Endothelial cell of hepatic sinusoid (primary cell): ENCODE measurements around the gene TMA7.

ENCODE experiments used
- in situ Hi-C: cut with HindIII; loops from 2 replicates; pipeline ENCODE4 v1.10.0; 2017; ENCODE audit warnings: low sequenced_read_pairs

TMA7 gene

DNA sequence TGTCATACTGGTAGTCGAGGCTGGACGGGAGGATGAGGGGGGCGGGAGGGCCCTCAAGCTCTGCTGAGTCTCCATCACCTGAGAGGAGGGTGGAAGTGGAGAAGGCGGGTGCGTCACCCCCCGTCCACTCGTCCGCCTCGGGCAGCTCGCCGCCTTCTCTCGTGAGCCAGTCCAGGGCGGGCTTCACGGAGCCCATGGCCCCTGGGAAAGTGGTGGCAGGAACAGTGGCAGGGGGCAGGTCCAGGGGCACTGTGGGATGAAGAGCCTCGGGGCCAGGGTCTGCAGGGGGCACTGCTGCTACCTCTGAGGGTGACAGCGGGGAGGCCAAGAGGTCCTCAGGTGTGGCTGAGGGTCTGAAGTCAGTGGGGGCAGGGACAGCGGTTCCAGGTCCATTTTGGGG is 20.5 kb upstream of the TMA7 start:
- in situ Hi-C loops = loop anchor here (10.0 kb wide), 1 partner anchor 145 kb away; no protein-coding TSS in a partner anchor

DNA sequence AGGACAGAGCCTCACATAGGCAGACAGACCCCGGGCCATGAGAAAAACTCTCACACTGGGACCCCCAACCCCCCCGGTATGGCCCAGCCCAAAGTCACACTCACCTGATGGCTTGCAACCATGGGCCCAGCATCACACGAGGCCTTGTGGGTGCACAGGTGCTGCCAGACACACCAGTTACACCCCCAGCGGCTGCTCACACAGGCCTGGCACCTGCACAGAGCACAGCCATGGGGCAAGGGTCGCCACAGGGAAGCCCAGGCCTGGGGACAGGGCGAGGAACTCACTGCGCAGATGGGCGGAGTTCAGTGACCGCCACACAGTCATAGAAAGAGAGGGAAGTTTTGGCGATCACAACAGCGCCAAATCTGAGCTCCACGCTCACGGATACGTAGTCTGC is 19.5 kb upstream of the TMA7 start:
- in situ Hi-C loops = no loop called here

DNA sequence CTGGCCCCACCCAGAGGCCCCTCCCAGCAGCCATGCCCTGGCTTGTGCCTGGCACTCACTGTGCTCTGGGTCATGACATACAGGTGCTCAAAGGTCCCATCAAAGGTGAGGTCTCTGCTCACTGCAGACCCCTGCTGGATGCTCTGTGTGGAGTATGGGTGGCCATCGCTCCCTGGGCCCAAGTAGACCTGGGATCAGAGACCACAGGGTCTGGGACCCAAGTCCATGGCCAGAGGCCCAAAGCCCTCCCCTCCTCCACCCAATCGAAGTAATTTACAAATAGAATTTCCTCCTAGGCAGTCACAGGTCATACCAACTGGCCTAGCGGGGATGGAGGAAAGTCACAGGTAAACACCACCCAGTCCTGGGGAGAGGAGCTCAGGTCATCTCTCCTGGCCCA is 17.8 kb upstream of the TMA7 start:
- in situ Hi-C loops = no loop called here

DNA sequence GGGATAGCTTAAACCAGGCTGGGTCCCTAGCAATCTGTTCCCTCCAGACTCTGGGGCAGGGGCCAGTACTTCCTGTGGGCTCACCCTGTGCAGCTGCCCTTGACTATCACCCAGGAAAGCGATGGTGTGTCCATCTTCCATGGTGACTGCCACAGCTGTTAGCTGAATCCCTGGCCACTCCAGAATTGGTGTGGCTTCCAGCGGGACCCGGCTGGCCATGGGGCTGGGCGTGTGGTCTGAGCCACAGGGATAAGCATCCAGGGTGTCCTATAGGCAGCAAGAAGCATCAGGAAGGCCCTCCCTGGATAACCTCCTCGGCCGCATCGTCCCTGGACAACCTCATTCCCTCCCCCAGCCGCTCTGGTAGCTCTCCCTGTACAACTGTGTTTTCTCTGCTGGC is 17.4 kb upstream of the TMA7 start:
- in situ Hi-C loops = no loop called here

DNA sequence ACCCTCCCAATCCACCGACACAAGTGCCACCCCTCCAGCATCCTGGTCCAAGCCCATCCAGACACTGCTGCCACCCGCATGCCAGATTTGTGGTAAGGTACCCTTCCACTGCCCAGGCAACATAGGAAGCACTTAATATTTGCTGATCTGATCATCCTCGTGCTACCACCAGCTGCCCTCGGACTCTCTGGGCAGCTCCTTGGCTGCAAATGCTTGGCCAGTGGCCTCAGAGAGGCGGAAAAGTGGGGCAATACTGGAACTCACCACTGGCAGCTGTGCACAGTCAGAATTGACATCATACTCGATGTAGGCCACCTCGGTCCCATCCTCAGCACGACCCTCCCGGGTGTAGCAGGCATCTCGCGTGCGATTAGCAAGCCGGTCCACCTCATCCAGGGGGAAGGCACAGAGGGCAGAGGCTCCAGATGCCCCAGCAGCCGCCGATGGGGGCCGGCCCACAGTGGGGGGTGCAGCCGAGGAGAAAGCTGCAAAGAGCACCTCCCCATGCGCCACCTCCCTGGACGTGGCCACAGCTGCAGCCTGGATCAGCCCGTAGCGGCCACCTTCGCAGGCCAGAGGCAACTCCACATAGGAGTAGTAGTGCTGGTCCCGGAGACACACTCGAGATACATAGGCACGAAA is 16.7 kb upstream of the TMA7 start:
- in situ Hi-C loops = no loop called here

DNA sequence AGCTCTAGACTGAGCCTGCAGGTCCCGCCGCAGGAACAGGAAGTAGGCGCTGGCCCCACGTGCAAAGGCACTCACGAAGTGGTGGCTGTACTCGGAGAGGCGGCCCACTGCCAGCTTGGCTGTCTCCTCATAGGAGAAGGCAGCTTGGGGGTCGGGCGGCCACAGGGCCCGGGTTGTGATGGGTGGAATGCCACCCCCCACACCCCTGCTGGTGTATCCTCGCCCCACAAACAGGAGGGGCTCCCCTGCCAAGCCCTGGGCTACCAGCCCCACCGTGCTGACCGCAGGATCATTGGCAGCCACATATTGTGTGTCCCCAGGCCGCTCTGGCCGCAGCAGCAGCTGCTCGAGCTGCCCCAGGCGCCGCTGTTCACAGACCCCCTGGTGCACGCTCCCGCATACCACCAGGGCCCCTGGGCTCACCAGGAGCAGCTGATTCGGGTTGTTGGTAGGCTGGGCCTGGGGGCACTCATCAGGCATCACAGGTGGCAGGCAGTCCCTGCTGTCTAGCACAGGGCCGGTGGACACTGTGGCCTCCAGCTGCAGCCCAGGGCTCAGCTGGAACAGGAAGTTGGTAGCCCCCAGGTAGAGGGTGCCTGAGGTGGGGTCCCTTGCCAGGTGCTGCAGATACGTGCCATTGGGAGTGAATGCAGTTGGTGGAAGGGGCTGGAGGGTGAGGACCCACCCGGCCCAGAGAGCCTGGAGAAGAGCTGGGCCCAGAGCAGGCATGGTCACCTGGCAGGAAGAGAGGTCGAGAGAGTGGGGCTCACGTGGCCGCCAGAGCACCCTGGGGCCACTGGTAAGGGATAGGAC is 16.0 kb upstream of the TMA7 start:
- in situ Hi-C loops = no loop called here

DNA sequence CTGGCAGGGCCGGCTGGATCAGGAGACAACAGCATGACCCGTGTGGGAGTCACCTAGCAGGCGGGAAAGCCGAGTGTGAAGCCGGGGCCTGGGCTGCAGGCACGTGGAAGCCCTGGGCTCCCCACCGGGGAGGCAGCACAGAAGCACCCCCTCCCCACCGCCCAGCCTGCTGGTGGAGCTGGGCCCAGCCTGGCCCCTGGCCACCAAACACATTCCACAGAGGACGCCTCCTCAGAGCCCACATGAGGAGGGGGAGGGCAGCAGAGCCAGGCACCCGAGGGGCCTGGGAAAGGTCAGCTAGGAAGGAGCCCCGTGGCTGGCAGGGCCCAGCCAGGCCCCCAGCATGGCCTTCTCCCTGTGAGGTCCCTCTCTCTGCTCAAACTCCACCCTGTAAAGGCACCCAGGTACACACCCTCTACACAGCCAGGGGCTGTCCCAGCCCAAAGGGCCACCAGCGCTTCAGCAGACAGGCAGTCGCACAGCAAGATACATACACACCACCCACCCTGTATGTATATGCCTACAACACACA is 14.7 kb upstream of the TMA7 start:
- in situ Hi-C loops = no loop called here

DNA sequence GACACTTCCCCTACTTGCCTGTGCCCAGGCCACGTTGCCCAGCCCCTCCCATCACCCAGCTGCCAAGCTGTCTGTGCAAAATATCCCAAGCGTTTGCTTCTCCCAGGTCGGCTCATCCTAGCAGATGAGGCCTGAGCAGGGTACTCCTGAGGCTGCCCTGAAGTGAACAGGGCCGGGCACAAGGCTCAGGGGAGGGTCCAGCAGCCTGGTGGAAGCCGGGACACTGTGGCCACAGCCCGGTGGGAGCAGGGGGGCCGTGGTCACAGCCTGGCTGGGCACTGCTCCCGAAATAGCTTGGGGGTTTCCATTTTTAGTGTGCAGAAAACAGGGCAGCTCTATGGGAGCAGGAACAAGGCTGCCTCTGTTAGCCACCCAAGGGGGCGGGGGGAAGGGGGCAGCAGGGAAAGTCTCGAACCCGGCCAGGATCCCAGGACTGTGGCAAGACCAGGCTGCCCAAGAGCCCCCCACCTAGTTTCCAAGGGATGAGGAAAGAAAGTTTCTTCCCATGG is 13.6 kb upstream of the TMA7 start:
- in situ Hi-C loops = no loop called here

DNA sequence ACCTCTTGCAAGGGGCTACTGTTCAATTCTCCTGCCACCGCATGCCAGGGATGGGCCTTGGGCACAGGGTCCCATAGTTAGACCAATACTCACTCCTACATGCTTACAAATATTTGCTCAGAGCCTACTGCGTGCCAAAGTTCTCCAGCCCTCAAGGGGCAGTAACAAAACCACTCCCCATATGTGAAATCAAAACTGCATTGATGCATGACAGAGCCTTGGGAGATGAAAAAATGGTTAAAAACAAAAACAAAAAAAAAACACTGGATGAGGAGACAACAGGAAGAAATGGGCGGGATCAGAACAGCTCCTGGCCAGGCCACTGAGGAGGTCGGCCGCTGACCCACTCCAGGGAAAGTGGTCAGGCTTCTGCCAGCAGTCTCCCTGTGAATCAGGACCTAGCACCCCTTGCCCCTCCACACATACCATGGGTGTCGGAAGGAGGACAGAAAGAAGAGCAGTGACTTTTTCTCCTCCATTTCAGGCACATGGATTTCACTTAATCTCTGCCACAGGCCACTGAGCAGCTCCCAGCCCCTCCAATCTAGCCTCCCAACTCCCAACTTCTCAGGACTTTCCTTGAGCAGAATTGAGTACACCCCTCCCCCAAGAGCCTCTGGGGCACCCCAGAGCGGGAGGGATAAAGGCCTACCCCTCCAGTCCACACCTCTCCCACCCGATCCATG is 13.0 kb upstream of the TMA7 start:
- in situ Hi-C loops = no loop called here

DNA sequence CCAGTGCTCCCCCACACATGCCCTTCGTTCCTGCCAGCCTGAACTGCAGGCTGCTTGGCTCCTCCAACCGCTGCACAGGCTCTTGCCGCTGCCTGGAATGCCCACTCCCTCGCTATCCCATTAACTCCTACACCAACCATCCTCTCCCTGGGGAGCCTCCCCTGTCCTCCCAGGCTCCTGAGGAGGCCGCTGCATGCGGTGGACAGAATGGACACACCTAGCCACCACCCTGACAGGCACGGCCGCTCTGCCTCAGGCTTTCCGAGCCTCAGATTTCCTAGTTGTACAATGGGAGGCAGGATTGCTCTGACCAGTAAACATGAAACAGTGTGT is 12.5 kb upstream of the TMA7 start:
- in situ Hi-C loops = no loop called here

DNA sequence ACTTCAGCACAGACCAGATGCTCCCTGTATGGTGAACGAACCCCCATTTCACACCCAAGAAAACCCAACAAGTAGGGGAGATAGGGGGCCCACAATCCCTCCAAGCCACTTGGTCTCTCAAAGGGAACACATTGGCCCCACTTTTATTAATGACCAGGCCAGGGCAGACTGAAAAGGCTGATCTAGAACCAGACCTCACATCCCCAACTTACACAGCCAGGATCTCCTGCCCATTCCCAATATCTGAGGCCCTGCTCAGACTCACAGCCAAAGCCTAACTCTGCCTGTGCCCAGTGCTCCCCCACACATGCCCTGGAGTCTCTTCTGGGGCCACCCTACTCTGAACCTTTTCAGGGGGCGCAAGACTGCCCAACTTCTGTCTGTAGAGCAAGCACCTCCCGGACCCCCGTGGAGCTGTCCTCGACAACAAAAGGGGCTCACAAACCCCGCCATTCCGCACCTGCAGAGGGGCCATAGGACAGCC is 11.9 kb upstream of the TMA7 start:
- in situ Hi-C loops = no loop called here

DNA sequence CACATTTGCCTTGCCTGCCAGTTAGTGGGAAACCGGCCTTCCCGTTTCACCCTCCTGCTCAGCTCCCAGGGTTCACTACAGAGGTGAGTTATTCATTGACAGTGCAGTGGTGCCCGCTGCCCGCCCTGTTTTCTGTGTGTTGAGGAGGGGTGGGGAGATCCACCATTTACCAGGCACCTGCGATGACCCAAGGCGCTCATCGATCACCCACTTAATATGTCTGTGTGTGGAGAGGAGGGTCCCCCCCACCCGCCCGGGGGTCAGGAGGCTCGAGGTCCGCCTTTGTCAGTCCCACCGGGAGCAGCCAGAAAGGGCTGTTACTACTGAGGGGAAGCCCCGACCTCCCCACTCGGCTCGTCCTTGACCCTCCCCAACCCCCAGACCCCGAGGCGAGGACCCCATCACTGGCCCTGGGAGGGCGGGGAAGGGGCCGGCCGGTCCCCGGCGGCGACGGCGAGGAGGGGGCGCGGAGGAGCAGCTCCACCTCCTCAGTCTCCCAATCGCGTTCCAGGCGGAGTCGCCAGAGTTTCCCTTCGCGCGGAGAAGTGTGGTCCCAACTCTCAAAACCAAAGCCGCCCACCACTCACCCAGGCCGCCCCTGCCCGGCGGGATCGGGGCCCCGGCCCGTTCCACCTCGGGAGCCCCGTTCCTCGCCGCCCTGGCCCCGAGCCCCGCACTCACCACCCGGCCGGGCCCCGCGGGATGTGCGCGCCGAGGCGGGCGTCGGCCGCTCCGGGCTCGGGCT is 11.3 kb upstream of the TMA7 start:
- in situ Hi-C loops = no loop called here

DNA sequence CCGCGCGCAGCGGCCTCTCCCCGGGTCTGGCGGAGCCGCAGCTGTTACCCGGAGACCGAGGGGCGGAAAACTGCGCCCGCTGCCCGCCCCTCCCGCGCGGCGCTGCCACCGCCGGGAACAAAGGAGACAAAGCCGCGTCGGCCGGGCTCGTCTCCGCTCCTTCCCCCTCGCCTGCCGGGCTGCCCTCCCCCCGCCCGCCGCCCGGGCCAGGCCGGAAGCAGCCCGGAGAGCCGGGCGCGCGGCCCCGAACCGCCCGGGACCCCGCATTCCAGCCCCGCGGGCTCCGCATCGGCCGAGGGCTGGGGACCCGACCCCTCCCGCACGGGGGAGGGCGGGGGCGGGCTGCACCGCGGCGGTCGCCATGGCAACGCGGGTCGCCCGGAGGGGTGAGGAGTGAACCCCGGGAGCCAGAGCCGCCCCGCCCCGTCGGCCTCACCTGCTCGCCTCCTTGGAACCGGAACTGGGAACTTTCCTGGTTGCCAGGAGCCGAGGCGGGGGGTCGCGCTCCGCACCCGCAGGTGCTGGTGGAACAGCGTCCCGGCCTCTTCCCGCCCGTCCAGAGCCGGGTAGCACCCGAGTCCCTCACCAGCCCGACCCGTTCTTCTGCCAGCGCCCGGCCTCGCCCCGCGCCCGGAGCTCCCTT is 10.6 kb upstream of the TMA7 start:
- in situ Hi-C loops = no loop called here

DNA sequence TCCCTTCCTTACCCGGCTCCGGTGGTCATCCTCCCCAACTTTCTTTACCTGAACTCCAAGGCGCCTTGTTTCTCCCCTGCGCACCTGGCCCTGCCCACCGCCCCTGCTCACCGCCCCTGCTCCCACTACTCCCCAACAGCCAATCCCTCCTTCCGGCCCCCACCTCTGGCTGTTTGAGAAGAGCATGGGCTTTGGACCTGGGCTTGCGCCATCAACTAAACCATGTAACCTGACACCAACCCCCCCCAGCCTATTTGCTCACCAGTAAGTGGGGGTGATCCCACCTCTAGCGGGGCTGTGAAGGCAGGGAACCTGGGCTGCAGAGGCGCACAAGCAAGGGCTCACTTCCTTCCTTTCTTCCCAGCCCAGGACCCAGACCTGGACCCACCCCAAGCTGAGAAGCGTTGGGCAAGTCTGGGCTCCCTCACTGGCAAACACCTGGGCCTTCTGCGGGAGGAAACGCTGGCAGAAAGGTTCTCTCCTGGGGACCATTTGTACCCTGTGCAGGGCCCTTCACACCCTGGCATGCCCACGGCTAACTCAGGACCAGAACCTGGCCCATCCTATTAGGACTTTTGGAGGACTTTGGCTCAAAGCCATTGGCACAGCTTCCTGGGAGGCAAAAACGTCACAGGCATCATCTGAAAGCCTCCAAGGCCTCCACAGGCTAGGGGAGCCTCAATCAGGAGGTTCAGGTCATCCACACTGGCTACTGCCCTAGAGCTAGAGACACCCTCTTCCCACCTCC is 9.9 kb upstream of the TMA7 start, which contains the start of gene PLXNB1:
Gene PLXNB1 (minus strand): TSS at position 127 of the 748 bp plus-strand sequence. CDS start 5,475 bp downstream, outside the sequence.
- in situ Hi-C loops = loop anchor here (10.0 kb wide), 1 partner anchor 205 kb away; the partner anchor contains the start of gene CAMP

DNA sequence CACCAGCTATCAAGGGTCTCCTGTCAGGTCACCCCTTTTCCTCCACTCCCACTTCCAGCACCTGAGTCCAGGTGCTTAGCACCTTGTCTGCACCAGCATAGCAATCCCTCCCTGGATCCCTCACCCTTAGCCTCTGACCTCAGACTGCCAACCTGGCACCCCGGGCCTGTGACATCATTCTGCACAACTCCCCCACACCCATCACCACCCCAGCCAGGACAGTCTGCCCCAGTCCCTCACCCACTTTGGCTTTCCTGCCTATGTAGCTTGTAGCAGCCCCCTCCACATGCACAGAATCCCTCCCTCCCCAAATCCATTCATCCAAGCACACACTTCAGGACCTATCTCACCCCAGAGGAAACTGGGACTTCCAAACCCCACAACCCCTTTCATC is 9.4 kb upstream of the TMA7 start:
- in situ Hi-C loops = loop anchor here (10.0 kb wide), 1 partner anchor 206 kb away; the partner anchor contains the start of gene CAMP

DNA sequence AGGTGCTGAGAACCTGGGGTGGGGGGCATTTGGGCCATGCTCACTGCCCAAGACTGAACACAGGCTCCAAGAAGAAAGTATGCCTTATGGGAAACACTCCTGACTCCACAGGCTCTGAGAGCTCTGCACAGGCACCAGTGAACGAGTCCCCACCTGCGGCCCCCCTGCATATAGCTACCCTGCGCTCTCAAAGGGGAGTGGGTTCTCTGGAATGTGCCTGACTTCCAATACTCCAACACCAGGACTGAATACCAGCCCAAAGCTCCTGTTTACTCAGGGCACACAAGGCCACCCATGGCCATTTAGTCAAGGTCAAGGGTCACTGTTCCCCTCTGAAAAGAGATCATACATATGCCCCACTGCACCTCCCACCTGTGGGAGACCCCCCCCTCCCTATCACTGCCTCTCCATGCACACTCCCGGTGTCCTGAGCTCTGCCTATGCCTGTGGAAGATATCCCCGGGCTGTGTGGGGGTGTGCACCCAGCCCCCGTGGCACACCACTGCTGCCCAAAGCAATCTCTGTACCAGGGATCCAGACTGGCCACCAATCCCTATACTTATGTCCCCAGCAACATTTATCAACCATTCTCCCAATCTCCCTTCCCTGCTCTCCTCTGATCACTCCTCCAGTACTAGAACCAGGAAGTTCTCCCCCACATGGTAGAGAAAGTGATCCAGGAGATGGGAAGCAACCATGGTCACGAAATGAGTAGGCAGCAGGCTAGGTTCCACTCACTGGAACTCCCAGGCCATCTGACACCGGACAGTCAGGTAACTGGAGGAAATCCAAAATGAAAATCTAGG is 8.6 kb upstream of the TMA7 start:
- in situ Hi-C loops = loop anchor here (10.0 kb wide), 1 partner anchor 207 kb away; the partner anchor contains the start of gene CAMP

DNA sequence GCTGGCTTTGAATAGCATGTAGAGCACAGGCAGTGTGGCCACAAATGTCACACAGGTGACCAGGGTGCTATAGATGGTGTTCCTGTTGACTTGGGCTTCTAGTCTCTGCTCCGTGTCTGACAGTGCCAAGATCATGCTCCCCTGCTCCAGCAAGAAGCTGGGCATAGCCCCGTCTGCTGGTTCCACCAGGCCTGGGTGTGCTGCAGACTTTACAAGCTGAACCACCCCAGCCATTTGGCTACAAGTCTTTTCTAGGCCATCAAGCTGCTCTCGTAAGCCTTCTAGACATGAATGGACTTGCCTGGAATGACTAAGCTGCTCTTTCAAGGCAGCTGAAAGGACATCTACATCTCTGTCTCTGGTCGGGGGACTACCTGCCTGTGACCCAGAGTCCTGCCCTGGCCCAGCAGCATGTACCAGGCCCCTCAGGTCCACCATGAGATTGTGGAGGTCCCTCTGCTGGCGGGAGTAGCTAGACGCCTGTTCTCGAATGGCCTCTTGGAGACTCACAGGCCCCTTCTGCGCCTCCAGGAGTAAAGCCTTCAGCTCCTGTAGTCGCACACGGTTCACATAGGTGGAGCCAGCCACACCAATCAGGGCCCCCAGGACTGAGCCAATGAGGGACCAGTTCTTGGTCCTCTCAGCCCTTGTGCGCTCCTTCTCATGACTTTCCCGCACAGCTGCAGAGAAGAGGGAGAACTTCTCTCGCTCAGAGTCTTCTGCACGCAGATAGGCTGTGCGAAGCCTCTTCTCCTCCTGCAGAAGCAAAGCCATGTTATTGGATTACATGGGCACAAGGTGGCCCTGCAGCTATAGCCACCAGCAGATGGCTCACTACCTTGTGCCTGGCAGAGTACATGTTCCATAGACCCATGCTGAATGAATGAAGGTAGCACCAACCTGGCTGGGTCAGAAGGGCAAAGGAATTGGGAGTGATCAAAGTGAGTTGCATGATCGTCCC is 7.4 kb upstream of the TMA7 start:
- in situ Hi-C loops = loop anchor here (10.0 kb wide), 1 partner anchor 208 kb away; the partner anchor contains the start of gene CAMP
